ENCODE measurements around the gene PLEKHG7. TPM values are rescaled to one million over a fixed set of nuclear protein-coding genes. Genes with fewer than 3 reads are reported as not detected.

Gene PLEKHG7
- total RNA-seq, 4 donors from 2014 or later: 1.0 to 19.0 (median 2.3) TPM

- Histone ChIP-seq H3K4me1 (no peaks in the 10 kb centered on the region), H3K27me3 (no peaks in the 10 kb centered on the region), H3K36me3 (no peaks in the 10 kb centered on the region), H3K9me3 (no peaks in the 10 kb centered on the region), H3K27ac (no peak overlapping the region), H3K4me3 (no peak overlapping the region)
- TF ChIP-seq CTCF (IDR thresholded peaks at IDR 0.05) (no peak), POLR2A (IDR thresholded peaks at IDR 0.05) (no peak)
- no peak for DNase-seq
Observed at GRCh38 chr12:92759634-92760268, 57.0 kb downstream of the PLEKHG7 start.

- no peaks in the 10 kb centered on the region for H3K27me3 ChIP-seq
- no peak for DNase-seq
- no peak overlapping the region for H3K4me3 ChIP-seq
- H3K9me3 ChIP-seq: no peaks in the 10 kb centered on the region
- TF ChIP-seq POLR2A (IDR thresholded peaks at IDR 0.05) (no peak), CTCF (IDR thresholded peaks at IDR 0.05) (no peak)
- H3K27ac ChIP-seq: no peak overlapping the region
- no peaks in the 10 kb centered on the region for H3K4me1 ChIP-seq
- no peaks in the 10 kb centered on the region for H3K36me3 ChIP-seq
Observed at GRCh38 chr12:92762773-92763172, 60.0 kb downstream of the PLEKHG7 start.

GRCh38 chr12:92764831-92765230 lies 62.0 kb downstream of the PLEKHG7 start:
- no peak overlapping the region for H3K4me3 ChIP-seq
- H3K36me3 ChIP-seq: no peaks in the 10 kb centered on the region
- no peaks in the 10 kb centered on the region for H3K27me3 ChIP-seq
- no peak for TF ChIP-seq CTCF (IDR thresholded peaks at IDR 0.05)
- no peak for TF ChIP-seq POLR2A (IDR thresholded peaks at IDR 0.05)
- no peak overlapping the region for H3K27ac ChIP-seq
- H3K4me1 ChIP-seq: no peaks in the 10 kb centered on the region
- DNase-seq: no peak
- H3K9me3 ChIP-seq: no peaks in the 10 kb centered on the region

GRCh38 chr12:92765871-92766270 lies 63.1 kb downstream of the PLEKHG7 start:
- Histone ChIP-seq H3K36me3 (no peaks in the 10 kb centered on the region), H3K4me1 (no peaks in the 10 kb centered on the region), H3K27ac (no peak overlapping the region), H3K4me3 (no peak overlapping the region), H3K9me3 (no peaks in the 10 kb centered on the region), H3K27me3 (no peaks in the 10 kb centered on the region)
- no peak for TF ChIP-seq POLR2A (IDR thresholded peaks at IDR 0.05)
- TF ChIP-seq CTCF (IDR thresholded peaks at IDR 0.05): no peak
- no peak for DNase-seq

- Histone ChIP-seq H3K27me3 (no peaks in the 10 kb centered on the region), H3K4me1 (no peaks in the 10 kb centered on the region), H3K9me3 (no peaks in the 10 kb centered on the region), H3K36me3 (no peaks in the 10 kb centered on the region), H3K27ac (no peak overlapping the region), H3K4me3 (no peak overlapping the region)
- DNase-seq: no peak
- TF ChIP-seq POLR2A (IDR thresholded peaks at IDR 0.05) (no peak), CTCF (IDR thresholded peaks at IDR 0.05) (no peak)
Observed at GRCh38 chr12:92769124-92769901, 66.5 kb downstream of the PLEKHG7 start.

Measured in Peyer's patch (tissue), 4 donors.